ENCODE data around the gene TLE5.

DNA sequence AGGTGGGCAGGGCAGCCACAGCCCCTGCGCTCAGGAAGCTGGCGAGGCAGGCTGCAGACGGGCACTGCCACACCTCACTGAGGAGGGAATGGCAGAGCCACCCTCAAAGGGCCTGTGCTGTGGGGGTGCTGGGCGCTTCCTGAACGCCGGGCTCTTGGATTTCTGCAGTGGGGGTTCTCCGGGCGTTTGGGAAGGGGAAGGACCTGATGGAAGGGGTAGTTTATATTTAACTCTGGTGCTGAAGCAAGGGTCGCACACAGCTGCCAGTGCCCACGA is 42.4 kb upstream of the TLE5 start:
- TF ChIP-seq, protein P1, sequence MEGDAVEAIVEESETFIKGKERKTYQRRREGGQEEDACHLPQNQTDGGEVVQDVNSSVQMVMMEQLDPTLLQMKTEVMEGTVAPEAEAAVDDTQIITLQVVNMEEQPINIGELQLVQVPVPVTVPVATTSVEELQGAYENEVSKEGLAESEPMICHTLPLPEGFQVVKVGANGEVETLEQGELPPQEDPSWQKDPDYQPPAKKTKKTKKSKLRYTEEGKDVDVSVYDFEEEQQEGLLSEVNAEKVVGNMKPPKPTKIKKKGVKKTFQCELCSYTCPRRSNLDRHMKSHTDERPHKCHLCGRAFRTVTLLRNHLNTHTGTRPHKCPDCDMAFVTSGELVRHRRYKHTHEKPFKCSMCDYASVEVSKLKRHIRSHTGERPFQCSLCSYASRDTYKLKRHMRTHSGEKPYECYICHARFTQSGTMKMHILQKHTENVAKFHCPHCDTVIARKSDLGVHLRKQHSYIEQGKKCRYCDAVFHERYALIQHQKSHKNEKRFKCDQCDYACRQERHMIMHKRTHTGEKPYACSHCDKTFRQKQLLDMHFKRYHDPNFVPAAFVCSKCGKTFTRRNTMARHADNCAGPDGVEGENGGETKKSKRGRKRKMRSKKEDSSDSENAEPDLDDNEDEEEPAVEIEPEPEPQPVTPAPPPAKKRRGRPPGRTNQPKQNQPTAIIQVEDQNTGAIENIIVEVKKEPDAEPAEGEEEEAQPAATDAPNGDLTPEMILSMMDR (IDR thresholded peaks at IDR 0.05; ENCODE audit: insufficient read depth, low read length): no peak
- TF ChIP-seq POLR2AphosphoS5 (IDR thresholded peaks at IDR 0.05; ENCODE audit: low read depth): no peak
